ENCODE results near the gene ATP2B2. TPM values are rescaled to one million over a fixed set of nuclear protein-coding genes. Genes with fewer than 3 reads are reported as not detected.

The ATP2B2 gene
- total and polyA plus RNA-seq, 8 donors: 0.11 to 0.75 (median 0.21) TPM

GRCh38 chr3:10393514-10393913, 111.9 kb downstream of the ATP2B2 start:
- Histone ChIP-seq H3K4me1 (no peaks in the 10 kb centered on the region), H3K27ac (no peak overlapping the region), H3K27me3 (no peaks in the 10 kb centered on the region), H3K9me3 (no peaks in the 10 kb centered on the region), H3K36me3 (no peaks in the 10 kb centered on the region), H3K4me3 (no peak overlapping the region)
- WGBS, 2 donors: 47 to 66% methylated on average over 2 of the region's 2 CpGs
- no peak for TF ChIP-seq CTCF (IDR thresholded peaks at IDR 0.05)
- ATAC-seq: no peak
- no peak for FAIRE-seq
- intact Hi-C loops (cut with DNase I): no loop called here
- peak in 1 of 6 donors; percentile 30 for DNase-seq

GRCh38 chr3:10392906-10393461, 112.4 kb downstream of the ATP2B2 start:
- DNase-seq: no peak
- WGBS, 2 donors: 69 to 78% methylated on average over 15 of the region's 15 CpGs
- Histone ChIP-seq H3K36me3 (no peaks in the 10 kb centered on the region), H3K27me3 (no peaks in the 10 kb centered on the region), H3K4me3 (no peak overlapping the region), H3K9me3 (no peaks in the 10 kb centered on the region), H3K4me1 (no peaks in the 10 kb centered on the region), H3K27ac (no peak overlapping the region)
- intact Hi-C loops (cut with DNase I): no loop called here
- ATAC-seq: no peak
- no peak for FAIRE-seq
- TF ChIP-seq CTCF (IDR thresholded peaks at IDR 0.05): no peak

GRCh38 chr3:10392244-10392643, 113.1 kb downstream of the ATP2B2 start:
- WGBS, 2 donors: 48 to 53% methylated on average over 4 of the region's 4 CpGs
- Histone ChIP-seq H3K27ac (no peak overlapping the region), H3K27me3 (no peaks in the 10 kb centered on the region), H3K4me1 (no peaks in the 10 kb centered on the region), H3K36me3 (no peaks in the 10 kb centered on the region), H3K4me3 (no peak overlapping the region), H3K9me3 (no peaks in the 10 kb centered on the region)
- no peak for TF ChIP-seq CTCF (IDR thresholded peaks at IDR 0.05)
- peak in 1 of 6 donors; percentile 22 for DNase-seq
- FAIRE-seq: no peak
- no peak for ATAC-seq
- intact Hi-C loops (cut with DNase I): no loop called here

- ATAC-seq (no peak), FAIRE-seq (no peak), DNase-seq (peak in 1 of 6 donors; percentile 35)
- Histone ChIP-seq H3K9me3 (no peaks in the 10 kb centered on the region), H3K27ac (no peak overlapping the region), H3K4me1 (no peaks in the 10 kb centered on the region), H3K36me3 (no peaks in the 10 kb centered on the region), H3K27me3 (no peaks in the 10 kb centered on the region), H3K4me3 (no peak overlapping the region)
- TF ChIP-seq CTCF (IDR thresholded peaks at IDR 0.05): no peak
- intact Hi-C loops (cut with DNase I): no loop called here
- WGBS, 2 donors: 42 to 49% methylated on average over 9 of the region's 9 CpGs
These were observed 114.0 kb downstream of the ATP2B2 start for GRCh38 chr3:10391391-10391790.

- Histone ChIP-seq H3K4me3 (no peak overlapping the region), H3K4me1 (no peaks in the 10 kb centered on the region), H3K27me3 (no peaks in the 10 kb centered on the region), H3K27ac (no peak overlapping the region), H3K9me3 (no peaks in the 10 kb centered on the region), H3K36me3 (no peaks in the 10 kb centered on the region)
- TF ChIP-seq CTCF (IDR thresholded peaks at IDR 0.05): no peak
- 62% methylated on average over 7 of the region's 7 CpGs for WGBS, 2 donors
- FAIRE-seq (no peak), DNase-seq (peak in 1 of 6 donors; percentile 25), ATAC-seq (no peak)
- intact Hi-C loops (cut with DNase I): no loop called here
These were observed 114.6 kb downstream of the ATP2B2 start for GRCh38 chr3:10390641-10391373.

Data from pancreas (tissue), 10 donors.